ENCODE measurements around the gene MORC2. TPM values are rescaled to one million over a fixed set of nuclear protein-coding genes. Genes with fewer than 3 reads are reported as not detected.

The MORC2 gene
- total and polyA plus RNA-seq, 4 donors: 4.2 to 12.0 (median 9.8) TPM

DNA sequence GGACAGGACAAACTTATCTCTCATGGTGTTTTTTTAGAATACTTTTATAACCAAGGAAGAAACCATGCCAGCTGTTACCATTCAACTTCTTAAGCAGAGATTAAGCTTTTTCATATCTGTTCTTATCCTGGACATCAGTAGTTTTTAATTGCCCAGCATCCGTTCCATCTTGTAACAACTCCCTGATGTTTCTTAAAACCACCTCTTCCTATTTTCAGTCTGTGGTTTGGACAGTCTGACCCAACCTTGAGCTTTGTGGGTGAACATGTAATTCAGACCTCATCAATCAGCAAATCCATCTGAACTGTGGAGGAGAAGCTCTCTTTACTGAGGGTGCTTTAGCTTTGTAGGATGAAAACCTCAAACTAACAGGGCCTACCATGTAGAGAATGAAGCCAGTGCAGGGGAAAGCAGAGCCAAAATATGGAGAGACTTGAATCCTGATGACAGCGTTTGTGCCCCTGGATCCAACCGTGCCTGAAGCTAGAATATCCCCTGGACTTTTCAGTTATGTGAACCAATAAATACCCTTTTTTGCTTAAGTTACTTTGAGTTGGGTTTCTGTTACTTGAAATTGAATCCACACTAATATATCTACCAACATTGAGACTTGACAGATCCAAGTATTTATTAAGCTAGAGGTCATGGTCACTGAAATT, 9.9 kb upstream of the MORC2 start:
- H3K27ac ChIP-seq (ENCODE audit: low read depth in 1 of 2, low read length in 2 of 2): no peak overlapping the region
- 96% methylated on average over 3 of the region's 3 CpGs for WGBS
- no peaks in the 10 kb centered on the region for H3K27me3 ChIP-seq (ENCODE audit: control insufficient read depth in 4 of 4, insufficient read depth in 4 of 4, low read length in 3 of 4)
- peaks cover 0 to 13% (median 5%) of the 10 kb centered on the region in 4 donors for H3K36me3 ChIP-seq (ENCODE audit: control insufficient read depth in 4 of 4, insufficient read depth in 3 of 4, low read depth in 1 of 4, low read length in 3 of 4)
- H3K9me3 ChIP-seq (ENCODE audit: control insufficient read depth in 4 of 4, low read length in 3 of 4): peaks cover 0 to 11% (median 4%) of the 10 kb centered on the region in 4 donors
- no peak overlapping the region for H3K4me3 ChIP-seq (ENCODE audit: low read depth in 1 of 3, low read length in 3 of 3)
- H3K4me1 ChIP-seq (ENCODE audit: control insufficient read depth in 4 of 4, insufficient read depth in 4 of 4, low read length in 3 of 4): no peaks in the 10 kb centered on the region
- no peak for DNase-seq (ENCODE audit: low spot score)
- no peak overlapping the region for H3K9ac ChIP-seq (ENCODE audit: low read depth in 1 of 2, low read length in 2 of 2)
- no peak for TF ChIP-seq FOXA1 (IDR thresholded peaks at IDR 0.05)
- no peak for TF ChIP-seq RXRA (IDR thresholded peaks at IDR 0.05)
- TF ChIP-seq ZBTB33 (IDR thresholded peaks at IDR 0.05): no peak
- TF ChIP-seq, protein P1, sequence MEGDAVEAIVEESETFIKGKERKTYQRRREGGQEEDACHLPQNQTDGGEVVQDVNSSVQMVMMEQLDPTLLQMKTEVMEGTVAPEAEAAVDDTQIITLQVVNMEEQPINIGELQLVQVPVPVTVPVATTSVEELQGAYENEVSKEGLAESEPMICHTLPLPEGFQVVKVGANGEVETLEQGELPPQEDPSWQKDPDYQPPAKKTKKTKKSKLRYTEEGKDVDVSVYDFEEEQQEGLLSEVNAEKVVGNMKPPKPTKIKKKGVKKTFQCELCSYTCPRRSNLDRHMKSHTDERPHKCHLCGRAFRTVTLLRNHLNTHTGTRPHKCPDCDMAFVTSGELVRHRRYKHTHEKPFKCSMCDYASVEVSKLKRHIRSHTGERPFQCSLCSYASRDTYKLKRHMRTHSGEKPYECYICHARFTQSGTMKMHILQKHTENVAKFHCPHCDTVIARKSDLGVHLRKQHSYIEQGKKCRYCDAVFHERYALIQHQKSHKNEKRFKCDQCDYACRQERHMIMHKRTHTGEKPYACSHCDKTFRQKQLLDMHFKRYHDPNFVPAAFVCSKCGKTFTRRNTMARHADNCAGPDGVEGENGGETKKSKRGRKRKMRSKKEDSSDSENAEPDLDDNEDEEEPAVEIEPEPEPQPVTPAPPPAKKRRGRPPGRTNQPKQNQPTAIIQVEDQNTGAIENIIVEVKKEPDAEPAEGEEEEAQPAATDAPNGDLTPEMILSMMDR (IDR thresholded peaks at IDR 0.05; ENCODE audit: low read depth, low read length, missing input control): no peak
- TF ChIP-seq TAF1 (conservative IDR thresholded peaks at IDR 0.05): no peak
- TF ChIP-seq YY1 (IDR thresholded peaks at IDR 0.05): no peak
- TF ChIP-seq, protein P2, sequence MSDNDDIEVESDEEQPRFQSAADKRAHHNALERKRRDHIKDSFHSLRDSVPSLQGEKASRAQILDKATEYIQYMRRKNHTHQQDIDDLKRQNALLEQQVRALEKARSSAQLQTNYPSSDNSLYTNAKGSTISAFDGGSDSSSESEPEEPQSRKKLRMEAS (IDR thresholded peaks at IDR 0.05): no peak
- TF ChIP-seq HNF4G (IDR thresholded peaks at IDR 0.05): no peak
- TF ChIP-seq GABPA (IDR thresholded peaks at IDR 0.05 in 1 of 2, conservative IDR thresholded peaks at IDR 0.05 in 1 of 2): no peak
- no peak for TF ChIP-seq EGR1 (IDR thresholded peaks at IDR 0.05; ENCODE audit: low read depth in 2 of 2)
- no peak for TF ChIP-seq JUND (IDR thresholded peaks at IDR 0.05)
- no peak for TF ChIP-seq SP1 (IDR thresholded peaks at IDR 0.05)
- TF ChIP-seq, protein P3, sequence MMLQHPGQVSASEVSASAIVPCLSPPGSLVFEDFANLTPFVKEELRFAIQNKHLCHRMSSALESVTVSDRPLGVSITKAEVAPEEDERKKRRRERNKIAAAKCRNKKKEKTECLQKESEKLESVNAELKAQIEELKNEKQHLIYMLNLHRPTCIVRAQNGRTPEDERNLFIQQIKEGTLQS (IDR thresholded peaks at IDR 0.05): no peak
- no peak for TF ChIP-seq FOXA2 (IDR thresholded peaks at IDR 0.05)
- no peak for TF ChIP-seq HNF4A (conservative IDR thresholded peaks at IDR 0.05)
- TF ChIP-seq REST (IDR thresholded peaks at IDR 0.05): no peak
- no peak for TF ChIP-seq RAD21 (IDR thresholded peaks at IDR 0.05)
